22Rv1 (cell line): ENCODE data around the gene DENND2D.

Source experiments
- H3K27ac ChIP-seq: fragments of 450-650 bp; 2 replicates; pipeline ENCODE4 v1.5.1; 2017
- CTCF ChIP-seq: fragments of 450-650 bp; IDR thresholded peaks from 2 replicates; pipeline ENCODE4 v1.5.1; 2017; ENCODE audit warnings: mild to moderate bottlenecking
- ZFX ChIP-seq: fragments of 450-650 bp; IDR thresholded peaks from 2 replicates; pipeline ENCODE4 v1.6.1; 2017; ENCODE audit warnings: antibody characterized with exemption, borderline replicate concordance

DENND2D gene

GRCh38 chr1:111205714-111206050 lies 5.2 kb upstream of the DENND2D start:
- TF ChIP-seq ZFX (no peak), CTCF (no peak)
- H3K27ac ChIP-seq: no peak overlapping the region

- no peak overlapping the region for H3K27ac ChIP-seq
- no peak for TF ChIP-seq CTCF
- no peak for TF ChIP-seq ZFX
Observed at GRCh38 chr1:111204983-111205713, 4.7 kb upstream of the DENND2D start.

- TF ChIP-seq ZFX: no peak
- peak; percentile 27 for TF ChIP-seq CTCF
- peak overlapping the region; percentile 55 for H3K27ac ChIP-seq
Observed at GRCh38 chr1:111204201-111204982, 3.9 kb upstream of the DENND2D start.

- H3K27ac ChIP-seq: peak overlapping the region; percentile 55
- TF ChIP-seq ZFX (no peak), CTCF (no peak)
Observed at GRCh38 chr1:111203681-111204200, 3.3 kb upstream of the DENND2D start.

GRCh38 chr1:111202707-111203623 lies 2.5 kb upstream of the DENND2D start:
- TF ChIP-seq CTCF (no peak), ZFX (no peak)
- no peak overlapping the region; the same call in 1 of the 2 replicates for H3K27ac ChIP-seq

- TF ChIP-seq CTCF (no peak), ZFX (no peak)
- no peak overlapping the region for H3K27ac ChIP-seq
Observed at GRCh38 chr1:111202366-111202706, 1.9 kb upstream of the DENND2D start.
